SK-N-SH (cell line): Measurements from ENCODE around the gene TLX3. TPM values are rescaled to one million over a fixed set of nuclear protein-coding genes. Genes with fewer than 3 reads are reported as not detected.

Source experiments
- CTCF ChIA-PET: fragments of 300-600, 350-600 bp; formaldehyde crosslinking; extraction: SDS; loops from one replicate; lab custom pipeline; 2021; lab: Yijun Ruan, JAX
- POLR2A ChIA-PET: fragments of 350-600 bp; sonication (Branson Sonifier 250); formaldehyde crosslinking; extraction: SDS; loops from one replicate; lab custom pipeline; 2020; ENCODE audit warnings: antibody characterized with exemption, inconsistent platforms; lab: Yijun Ruan, JAX
- DNase-seq: peaks from one replicate; pipeline ENCODE4 v3.0.0; 2012
- H2AFZ ChIP-seq: fragments of 200-600 bp; sonication (generic); 2 replicates; pipeline ENCODE4 v1.8.1; 2016; ENCODE audit warnings: antibody characterized with exemption, mild to moderate bottlenecking, low read depth
- H3F3A ChIP-seq: fragments of 200-600 bp; sonication (generic); replicated peaks from 2 replicates; pipeline ENCODE3; 2016; ENCODE audit warnings: antibody characterized with exemption, mild to moderate bottlenecking; ENCODE audit not compliant: insufficient read depth
- H3K27ac ChIP-seq, 2 experiments: fragments of 200-500 bp in 1 of 2; fragments of 200-600 bp in 1 of 2; sonication (Bioruptor generic) in 1 of 2; sonication (generic), shearing (Covaris generic) in 1 of 2; 2 replicates each; pipeline versions ENCODE4 v1.5.1 to v1.6.1; 2014 to 2016; ENCODE audit warnings: low read depth in 2 of 2, inconsistent platforms in 1 of 2, low read length in 1 of 2, mild to moderate bottlenecking in 1 of 2, mixed read lengths in 1 of 2
- H3K27me3 ChIP-seq: fragments of 200-600 bp; sonication (generic), shearing (Covaris generic); 2 replicates; pipeline ENCODE4 v1.6.1; 2016; ENCODE audit warnings: mixed run types; ENCODE audit not compliant: insufficient read depth
- H3K36me3 ChIP-seq, 2 experiments: fragments of 200-500 bp in 1 of 2; fragments of 200-600 bp in 1 of 2; sonication (Bioruptor generic) in 1 of 2; sonication (generic) in 1 of 2; replicated peaks in 1 of 2; 2 replicates each; pipeline versions ENCODE3 to v1.5.1; 2014 to 2016; ENCODE audit warnings: low read length in 1 of 2, mild to moderate bottlenecking in 1 of 2; ENCODE audit not compliant: insufficient read depth in 2 of 2, control insufficient read depth in 1 of 2
- H3K4me1 ChIP-seq, 2 experiments: fragments of 200-500 bp in 1 of 2; fragments of 200-600 bp in 1 of 2; sonication (Bioruptor generic) in 1 of 2; sonication (generic), shearing (Covaris generic) in 1 of 2; 2 replicates each; pipeline versions ENCODE4 v1.5.1 to v1.6.1; 2014 to 2016; ENCODE audit warnings: low read depth in 1 of 2, low read length in 1 of 2, mixed run types in 1 of 2; ENCODE audit not compliant: insufficient read depth in 2 of 2, control insufficient read depth in 1 of 2
- H3K4me2 ChIP-seq: fragments of 200-600 bp; sonication (generic), shearing (Covaris generic); 2 replicates; pipeline ENCODE4 v1.6.1; 2017; ENCODE audit warnings: mixed run types
- H3K4me3 ChIP-seq, 2 experiments: fragments of 200-500 bp in 1 of 2; fragments of 200-600 bp in 1 of 2; sonication (Bioruptor generic) in 1 of 2; sonication (generic), shearing (Covaris generic) in 1 of 2; 2 replicates each; pipeline versions ENCODE4 v1.5.1 to v1.8.1; 2014 to 2016; ENCODE audit warnings: low read depth in 2 of 2, inconsistent platforms in 1 of 2, low read length in 1 of 2, mild to moderate bottlenecking in 1 of 2, mixed read lengths in 1 of 2, moderate library complexity in 1 of 2
- H3K79me2 ChIP-seq: fragments of 200-600 bp; sonication (generic); 2 replicates; pipeline ENCODE4 v1.8.1; 2017; ENCODE audit warnings: mild to moderate bottlenecking; ENCODE audit not compliant: insufficient read depth
- H3K9ac ChIP-seq: fragments of 200-600 bp; sonication (generic); 2 replicates; pipeline ENCODE4 v1.6.1; 2017; ENCODE audit warnings: mixed run types
- H3K9me2 ChIP-seq: fragments of 200-600 bp; sonication (generic); 2 replicates; pipeline ENCODE4 v1.6.1; 2017; ENCODE audit warnings: mixed run types
- H3K9me3 ChIP-seq: fragments of 200-600 bp; sonication (generic); 2 replicates; pipeline ENCODE4 v1.6.1; 2017; ENCODE audit warnings: mixed run types, mild to moderate bottlenecking, moderate library complexity
- H4K20me1 ChIP-seq: fragments of 200-600 bp; sonication (generic); 2 replicates; pipeline ENCODE4 v1.6.1; 2017; ENCODE audit warnings: mild to moderate bottlenecking, mixed run types; ENCODE audit not compliant: insufficient read depth
- CHD2 ChIP-seq: fragments of 150-350 bp; IDR thresholded peaks from 2 replicates; pipeline ENCODE4 v1.6.1; 2018; ENCODE audit warnings: low read length; ENCODE audit not compliant: partially characterized antibody
- CTCF ChIP-seq: fragments of 200-600 bp; sonication (generic); IDR thresholded peaks from 2 replicates; pipeline ENCODE4 v1.6.1; 2017; ENCODE audit warnings: antibody characterized with exemption, mild to moderate bottlenecking, moderate library complexity
- ELF1 ChIP-seq: IDR thresholded peaks from 2 replicates; pipeline ENCODE4 v1.4.0; 2012
- EP300 ChIP-seq, 2 experiments: IDR thresholded peaks; 2 replicates each; pipeline versions ENCODE4 v1.4.0 to v1.6.1; 2012; ENCODE audit warnings: borderline replicate concordance in 1 of 2, low read depth in 1 of 2, low read length in 1 of 2
- FOXJ3 ChIP-seq: sonication (generic); formaldehyde crosslinking; IDR thresholded peaks from 2 replicates; pipeline ENCODE4 v1.5.1; 2020; ENCODE audit warnings: mild to moderate bottlenecking, missing genetic modification reagents
- FOXM1 ChIP-seq: IDR thresholded peaks from 2 replicates; pipeline ENCODE4 v1.4.0; 2012; ENCODE audit warnings: low read depth, mild to moderate bottlenecking
- GATA2 ChIP-seq: sonication (generic); formaldehyde crosslinking; IDR thresholded peaks from 2 replicates; pipeline ENCODE4 v1.5.0; 2020; ENCODE audit warnings: mild to moderate bottlenecking, missing genetic modification reagents
- JUND ChIP-seq: IDR thresholded peaks from 2 replicates; pipeline ENCODE4 v1.4.0; 2012
- NRF1 ChIP-seq: IDR thresholded peaks from 2 replicates; pipeline ENCODE4 v1.6.1; 2012; ENCODE audit warnings: low read depth, mild to moderate bottlenecking, low read length
- REST ChIP-seq: IDR thresholded peaks from 2 replicates; pipeline ENCODE4 v1.6.1; 2012; ENCODE audit warnings: mild to moderate bottlenecking, low read depth, low read length, moderate library complexity
- RXRA ChIP-seq: IDR thresholded peaks from 2 replicates; pipeline ENCODE4 v1.4.0; 2012; ENCODE audit warnings: low read depth, mild to moderate bottlenecking, borderline replicate concordance
- SMC3 ChIP-seq: IDR thresholded peaks from 2 replicates; pipeline ENCODE4 v1.6.1; 2012; ENCODE audit warnings: low read depth, low read length, improper control_type of control experiment
- TCF12 ChIP-seq: IDR thresholded peaks from 2 replicates; pipeline ENCODE4 v1.4.0; 2012
- YY1 ChIP-seq: IDR thresholded peaks from 2 replicates; pipeline ENCODE4 v1.4.0; 2012; ENCODE audit warnings: low read depth, mild to moderate bottlenecking
- ZBTB33 ChIP-seq: IDR thresholded peaks from 2 replicates; pipeline ENCODE4 v1.4.0; 2012; ENCODE audit warnings: low read depth, borderline replicate concordance
- WGBS: methylation state at CpG from one replicate; pipeline ENCODE4 v1.1.6; 2017; ENCODE audit warnings: low lambda C conversion rate; 5-methylcytosine and 5-hydroxymethylcytosine counted together
- polyA plus RNA-seq, 3 experiments: library from polyadenylated mRNA; depleted of rRNA; stranded (reverse); fragments of >200 nt; gene quantifications; 2 replicates each; pipeline ENCODE4 v1.2.3, GENCODE V29; 2012

TLX3 gene
- polyA plus RNA-seq, 1 of the 3 experiments (the other 2 are of a cell fraction): 4.7 TPM

GRCh38 chr5:171314728-171315385 lies 5.8 kb downstream of the TLX3 start:
- no peaks in the 10 kb centered on the region for H3K36me3 ChIP-seq
- H3K79me2 ChIP-seq: peaks cover 6% of the 10 kb centered on the region; the same call in 1 of the 2 replicates
- no peaks in the 10 kb centered on the region for H3F3A ChIP-seq
- no peak overlapping the region for H3K9ac ChIP-seq
- H3K4me1 ChIP-seq: peaks cover 0 to 32% of the 10 kb centered on the region in 2 experiments; a peak in 1 of 4 replicates
- POLR2A ChIA-PET: no interaction called here
- H3K4me2 ChIP-seq: no peak overlapping the region
- no peak overlapping the region for H3K27ac ChIP-seq
- no peaks in the 10 kb centered on the region for H3K9me2 ChIP-seq
- no peaks in the 10 kb centered on the region for H3K9me3 ChIP-seq
- H3K27me3 ChIP-seq: no peaks in the 10 kb centered on the region
- TF ChIP-seq RXRA (no peak), SMC3 (no peak), GATA2 (CRISPR knock-in tag) (no peak), NRF1 (no peak), ZBTB33 (no peak), ELF1 (no peak), TCF12 (no peak), REST (no peak), CHD2 (no peak), FOXJ3 (CRISPR knock-in tag) (no peak), FOXM1 (no peak), CTCF (no peak), JUND (no peak), EP300 (IDR thresholded peaks at IDR 0.05; ENCODE audit: borderline replicate concordance in 1 of 2, low read depth in 1 of 2, low read length in 1 of 2) (no peak), YY1 (no peak)
- TF ChIP-seq, all 33 proteins: peak for 0
- CTCF ChIA-PET: no interaction called here
- H3K4me3 ChIP-seq: no peak overlapping the region
- DNase-seq: no peak
- no peak overlapping the region for H2AFZ ChIP-seq
- H4K20me1 ChIP-seq: no peaks in the 10 kb centered on the region
- WGBS: 96% methylated on average over 37 of the region's 53 CpGs
